ENCODE results near the gene RNF220.
"Not testable (repeated sequence)": the region's sequence is repeated elsewhere in the genome, so short reads cannot be mapped to it uniquely, and the experiment has no call there.

The RNF220 gene

DNA sequence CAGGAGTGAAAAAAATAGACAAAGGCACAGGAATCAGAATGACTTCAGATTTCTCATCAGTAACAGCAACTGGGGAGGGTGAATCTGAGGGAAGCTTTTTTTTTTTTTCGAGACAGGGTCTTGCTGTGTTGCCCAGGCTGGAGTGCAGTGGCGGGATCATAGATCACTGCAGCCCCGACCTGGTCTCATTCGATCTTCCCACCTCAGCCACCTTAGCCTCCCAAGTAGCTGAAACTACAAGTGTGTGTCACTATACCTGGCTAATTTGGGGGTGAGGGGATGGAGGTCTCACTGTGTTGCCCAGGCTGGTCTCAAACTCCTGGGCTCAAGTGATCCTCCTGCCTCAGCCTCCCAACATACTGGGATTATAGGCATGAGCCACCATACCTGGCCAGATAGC is 280.2 kb downstream of the RNF220 start:
- TF ChIP-seq POLR2AphosphoS5 (IDR thresholded peaks at IDR 0.05; ENCODE audit: low read depth, low read length), result no peak
- no peak for TF ChIP-seq TAF1 (IDR thresholded peaks at IDR 0.05; ENCODE audit: borderline replicate concordance, low read depth, low read length)
- TF ChIP-seq POLR2A (IDR thresholded peaks at IDR 0.05; ENCODE audit: low read depth, low read length), result no peak
- no peak for DNase-seq (ENCODE audit: insufficient read length)
- no peak for FAIRE-seq

DNA sequence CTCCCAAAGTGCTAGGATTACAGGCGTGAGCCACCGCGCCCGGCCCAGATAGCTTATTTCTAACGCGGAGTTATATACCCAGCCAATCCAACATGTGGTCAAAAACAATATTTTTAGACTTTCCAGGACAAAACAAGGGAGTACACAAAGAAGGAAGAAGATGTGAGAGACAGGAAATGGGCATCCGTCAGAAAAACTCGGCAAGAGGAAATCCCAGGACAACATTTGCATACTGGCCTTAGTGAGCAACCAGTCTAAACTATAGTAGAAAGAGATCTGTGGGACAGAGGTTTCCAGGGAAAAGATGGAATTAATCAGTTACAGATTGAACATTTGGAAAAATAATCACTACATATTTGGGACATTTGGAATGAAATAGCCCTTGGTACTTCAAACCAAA is 280.8 kb downstream of the RNF220 start:
- no peak for DNase-seq (ENCODE audit: insufficient read length)

DNA sequence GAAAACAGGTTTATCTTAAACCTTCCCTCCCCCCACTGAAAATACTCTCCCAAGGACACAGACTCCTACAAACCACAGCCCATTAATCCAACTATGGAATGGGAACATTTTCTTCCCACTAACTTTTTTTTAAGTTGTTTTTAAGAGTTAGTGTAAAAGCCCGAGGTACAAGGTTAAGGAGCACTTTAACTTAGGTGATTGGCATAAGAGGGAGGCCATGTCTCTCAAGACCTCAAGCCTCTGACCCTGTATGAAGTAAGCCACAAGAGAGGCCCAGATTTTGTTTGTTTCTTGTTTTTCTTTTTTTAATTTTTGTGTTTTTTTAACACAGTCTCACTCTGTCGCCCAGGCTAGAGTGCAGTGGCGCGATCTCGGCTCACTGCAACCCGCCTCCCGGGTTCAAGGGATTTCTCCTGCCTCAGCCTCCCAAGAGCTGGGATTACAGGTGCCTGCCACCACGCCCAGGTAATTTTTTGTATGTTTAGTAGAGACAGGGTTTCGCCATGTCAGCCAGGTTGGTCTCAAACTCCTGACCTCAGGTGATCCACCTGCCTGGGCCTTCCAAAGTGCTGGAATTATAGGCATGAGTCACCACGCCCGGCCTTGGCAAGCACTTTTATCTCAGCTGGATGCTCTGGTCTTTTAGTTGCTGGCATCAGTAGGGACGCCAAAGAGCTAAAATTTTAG is 283.8 kb downstream of the RNF220 start:
- DNase-seq (ENCODE audit: insufficient read length), result no peak
- no peak for TF ChIP-seq POLR2A (IDR thresholded peaks at IDR 0.05; ENCODE audit: low read depth, low read length)
- no peak for TF ChIP-seq TAF1 (IDR thresholded peaks at IDR 0.05; ENCODE audit: borderline replicate concordance, low read depth, low read length)
- no peak for TF ChIP-seq POLR2AphosphoS5 (IDR thresholded peaks at IDR 0.05; ENCODE audit: low read depth, low read length)
- FAIRE-seq, result no peak

More for the DNA sequence above, 280.8 kb downstream of the RNF220 start:
- no peak for FAIRE-seq
- TF ChIP-seq POLR2AphosphoS5 (IDR thresholded peaks at IDR 0.05; ENCODE audit: low read depth, low read length) (no peak), TAF1 (IDR thresholded peaks at IDR 0.05; ENCODE audit: borderline replicate concordance, low read depth, low read length) (no peak), POLR2A (IDR thresholded peaks at IDR 0.05; ENCODE audit: low read depth, low read length) (no peak)

DNA sequence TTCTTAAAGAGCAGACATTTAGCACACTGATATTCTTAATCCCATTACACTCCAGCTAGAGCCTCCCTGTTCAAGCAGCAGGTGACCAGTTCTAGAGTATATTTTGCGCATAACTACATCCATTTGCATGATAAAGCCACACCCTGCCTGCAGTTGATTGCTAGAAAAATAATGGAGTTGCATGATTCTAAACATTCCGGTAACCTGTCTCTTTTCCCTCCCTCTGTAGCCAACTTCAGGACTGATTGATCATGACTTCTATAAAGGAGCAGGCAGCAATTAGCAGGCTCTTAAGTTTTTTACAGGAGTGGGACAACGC is 284.4 kb downstream of the RNF220 start:
- no peak for FAIRE-seq
- TF ChIP-seq POLR2AphosphoS5 (IDR thresholded peaks at IDR 0.05; ENCODE audit: low read depth, low read length) (no peak), TAF1 (IDR thresholded peaks at IDR 0.05; ENCODE audit: borderline replicate concordance, low read depth, low read length) (no peak), POLR2A (IDR thresholded peaks at IDR 0.05; ENCODE audit: low read depth, low read length) (no peak)
- DNase-seq (ENCODE audit: insufficient read length), result no peak

DNA sequence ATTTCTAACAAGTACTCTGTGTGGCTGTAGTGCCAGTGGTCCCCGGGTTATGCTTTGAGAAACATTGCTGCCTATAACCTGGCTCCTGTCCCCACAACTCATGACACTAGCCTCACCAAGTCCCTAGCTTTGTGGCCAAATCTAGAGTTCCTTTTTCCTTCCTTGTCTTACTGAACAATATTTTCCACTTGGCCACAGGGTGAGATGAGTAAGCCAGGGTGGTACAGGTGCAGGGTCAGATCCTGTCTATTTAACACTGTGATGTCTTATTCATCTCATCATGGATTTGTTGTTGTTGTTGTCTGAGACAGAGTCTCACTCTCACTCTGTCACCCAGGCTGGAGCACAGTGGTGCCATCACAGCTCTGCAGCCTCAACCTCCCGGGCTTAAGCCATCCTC is 288.1 kb downstream of the RNF220 start:
- DNase-seq (ENCODE audit: insufficient read length) (no peak), FAIRE-seq (peak; percentile 66)
- TF ChIP-seq TAF1 (IDR thresholded peaks at IDR 0.05; ENCODE audit: borderline replicate concordance, low read depth, low read length) (no peak), POLR2AphosphoS5 (IDR thresholded peaks at IDR 0.05; ENCODE audit: low read depth, low read length) (no peak), POLR2A (IDR thresholded peaks at IDR 0.05; ENCODE audit: low read depth, low read length) (no peak)

DNA sequence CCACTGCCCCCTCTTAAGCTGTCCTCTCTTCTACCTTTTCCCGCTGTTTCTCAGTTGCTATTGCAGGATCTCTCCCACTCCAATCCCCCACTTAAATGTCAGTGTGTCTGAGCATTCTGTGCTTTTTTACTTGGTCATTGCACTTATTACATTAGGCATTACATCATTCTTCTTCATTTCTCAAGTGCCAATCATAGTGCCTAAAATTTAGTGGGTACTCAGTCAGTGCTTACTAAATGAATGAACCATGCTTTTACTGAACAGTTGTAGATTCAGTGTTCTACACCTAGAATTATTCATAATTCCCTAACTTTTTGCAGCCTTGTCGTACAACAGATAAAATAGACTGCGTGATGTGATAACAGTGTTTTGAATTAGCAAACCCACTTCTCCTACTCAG is 288.8 kb downstream of the RNF220 start:
- no peak for DNase-seq (ENCODE audit: insufficient read length)
- FAIRE-seq, result no peak
- no peak for TF ChIP-seq POLR2A (IDR thresholded peaks at IDR 0.05; ENCODE audit: low read depth, low read length)
- no peak for TF ChIP-seq TAF1 (IDR thresholded peaks at IDR 0.05; ENCODE audit: borderline replicate concordance, low read depth, low read length)

DNA sequence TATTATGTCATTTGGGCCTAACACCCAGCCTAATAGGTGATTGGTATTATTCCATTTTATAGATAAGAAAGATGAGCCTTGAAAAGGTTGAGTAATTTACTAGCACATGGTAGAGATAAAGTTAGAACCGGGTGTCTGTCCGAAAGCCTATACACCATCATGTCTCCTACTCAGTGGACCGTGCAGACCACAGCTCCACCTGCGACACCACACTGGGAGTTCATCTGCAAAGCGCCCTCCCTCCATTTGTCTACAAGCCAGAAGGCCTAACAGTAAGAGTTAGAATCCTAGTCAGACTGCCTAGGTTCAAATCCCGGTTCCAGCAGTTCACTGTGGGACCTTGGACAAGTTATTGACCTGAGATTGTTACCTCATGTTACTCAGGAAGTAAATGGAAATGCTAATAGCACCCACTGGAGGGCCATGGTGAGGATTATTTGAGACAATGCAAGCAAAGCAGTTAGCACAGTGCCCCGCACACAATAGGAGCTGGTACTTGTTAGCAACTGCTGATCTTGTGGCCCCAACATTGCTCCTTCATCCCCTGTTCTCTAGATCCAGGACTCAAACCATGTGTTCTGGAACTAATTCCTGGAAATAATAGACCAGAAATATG is 289.9 kb downstream of the RNF220 start:
- DNase-seq (ENCODE audit: insufficient read length) (no peak), FAIRE-seq (peak; percentile 98)
- no peak for TF ChIP-seq POLR2A (IDR thresholded peaks at IDR 0.05; ENCODE audit: low read depth, low read length)
- no peak for TF ChIP-seq POLR2AphosphoS5 (IDR thresholded peaks at IDR 0.05; ENCODE audit: low read depth, low read length)
- TF ChIP-seq TAF1 (IDR thresholded peaks at IDR 0.05; ENCODE audit: borderline replicate concordance, low read depth, low read length), result no peak

DNA sequence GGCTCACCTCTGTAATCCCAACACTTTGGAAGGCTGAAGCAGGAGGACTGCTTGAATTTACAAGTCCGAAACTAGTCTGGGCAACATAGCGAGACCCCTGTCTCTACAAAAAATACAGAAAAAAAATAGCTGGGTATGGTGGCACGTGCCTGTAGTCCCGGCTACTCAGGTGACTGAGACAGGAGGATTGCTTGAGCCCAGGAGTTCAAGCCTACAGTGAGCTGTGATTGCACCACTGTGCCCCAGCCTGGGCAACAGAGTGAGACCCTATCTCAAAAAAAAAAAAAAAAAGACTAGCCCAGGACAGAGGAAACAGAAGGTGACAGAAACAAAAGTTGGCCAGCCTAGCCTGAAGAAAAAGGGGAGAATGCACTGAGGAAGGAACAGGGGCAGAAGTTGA is 290.6 kb downstream of the RNF220 start:
- no peak for FAIRE-seq
- no peak for DNase-seq (ENCODE audit: insufficient read length)
- TF ChIP-seq POLR2A (IDR thresholded peaks at IDR 0.05; ENCODE audit: low read depth, low read length) (no peak), POLR2AphosphoS5 (IDR thresholded peaks at IDR 0.05; ENCODE audit: low read depth, low read length) (no peak), TAF1 (IDR thresholded peaks at IDR 0.05; ENCODE audit: borderline replicate concordance, low read depth, low read length) (no peak)

DNA sequence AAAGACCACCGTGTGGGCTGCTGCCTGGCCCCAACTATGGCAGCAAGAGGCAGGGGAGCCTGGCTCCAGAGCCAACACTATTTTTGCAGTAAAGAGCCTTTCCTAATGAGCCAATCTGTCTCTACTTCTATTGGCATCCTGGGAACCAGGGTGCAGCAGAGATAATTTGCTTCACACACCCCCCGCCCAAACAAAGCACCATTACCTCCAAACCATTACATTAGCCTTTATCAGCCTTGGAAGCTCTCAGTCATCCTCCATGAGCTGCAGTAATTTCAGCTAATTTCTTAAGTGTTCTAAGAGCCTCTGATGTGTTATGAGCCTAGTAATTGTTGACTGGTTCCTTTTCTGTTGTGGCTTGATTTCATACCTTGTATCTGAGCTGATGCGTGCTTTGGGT is 291.0 kb downstream of the RNF220 start:
- no peak for DNase-seq (ENCODE audit: insufficient read length)
- no peak for TF ChIP-seq POLR2AphosphoS5 (IDR thresholded peaks at IDR 0.05; ENCODE audit: low read depth, low read length)
- TF ChIP-seq POLR2A (IDR thresholded peaks at IDR 0.05; ENCODE audit: low read depth, low read length), result no peak
- TF ChIP-seq TAF1 (IDR thresholded peaks at IDR 0.05; ENCODE audit: borderline replicate concordance, low read depth, low read length), result no peak
- no peak for FAIRE-seq

DNA sequence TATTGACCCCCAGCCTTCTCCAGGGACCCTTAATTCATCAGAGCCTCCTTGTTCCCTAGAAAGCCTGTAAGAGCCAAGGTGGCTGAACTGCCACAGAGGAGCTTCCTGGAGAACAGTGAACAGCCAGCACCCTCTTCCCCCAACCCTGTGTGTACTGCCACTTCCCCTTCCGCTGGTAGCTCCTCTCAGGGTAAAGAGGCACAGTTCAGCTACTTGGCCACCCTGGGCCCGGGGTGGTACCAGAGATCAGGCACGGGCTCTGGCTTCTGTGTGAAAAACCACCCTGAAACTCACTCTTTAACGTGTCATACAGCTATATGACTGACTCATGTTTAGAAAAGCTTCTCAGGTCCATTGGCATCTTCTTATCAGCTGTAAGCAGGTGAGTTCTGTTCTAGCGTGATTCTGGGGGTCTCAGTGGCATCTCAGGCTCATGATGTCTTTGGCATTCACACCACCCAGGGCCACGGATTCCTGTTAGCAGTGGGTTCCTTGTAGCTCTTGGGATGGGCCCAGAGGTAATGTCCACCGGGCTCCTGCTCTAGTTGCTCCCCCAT is 291.8 kb downstream of the RNF220 start:
- TF ChIP-seq TAF1 (IDR thresholded peaks at IDR 0.05; ENCODE audit: borderline replicate concordance, low read depth, low read length) (no peak), POLR2A (IDR thresholded peaks at IDR 0.05; ENCODE audit: low read depth, low read length) (0 out of 2 replicates have a peak, but pooled peaks have one; percentile 21), POLR2AphosphoS5 (IDR thresholded peaks at IDR 0.05; ENCODE audit: low read depth, low read length) (no peak)
- DNase-seq (ENCODE audit: insufficient read length), result no peak

DNA sequence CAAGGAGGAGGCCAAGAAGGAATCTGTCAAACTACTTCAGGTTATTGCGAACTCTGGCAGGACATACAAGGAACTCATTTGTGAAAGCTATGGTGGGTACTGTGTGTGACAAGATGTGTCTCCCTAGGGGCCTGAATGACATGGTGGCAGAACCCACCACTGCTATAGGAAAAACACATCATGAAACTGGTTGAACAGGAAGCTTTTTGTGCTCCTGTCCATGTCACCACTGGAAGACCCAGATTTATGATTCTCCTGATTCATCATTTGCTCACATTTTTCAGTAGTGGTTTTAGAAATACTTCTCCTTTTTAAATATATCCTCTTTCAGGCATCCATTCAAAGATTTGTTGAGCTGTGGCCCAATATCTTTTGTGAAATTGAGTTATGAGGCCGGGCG is 293.1 kb downstream of the RNF220 start:
- peak; percentile 53 for FAIRE-seq
- no peak for TF ChIP-seq TAF1 (IDR thresholded peaks at IDR 0.05; ENCODE audit: borderline replicate concordance, low read depth, low read length)
- no peak for DNase-seq (ENCODE audit: insufficient read length)

More for the DNA sequence above, 291.8 kb downstream of the RNF220 start:
- FAIRE-seq, result no peak

DNA sequence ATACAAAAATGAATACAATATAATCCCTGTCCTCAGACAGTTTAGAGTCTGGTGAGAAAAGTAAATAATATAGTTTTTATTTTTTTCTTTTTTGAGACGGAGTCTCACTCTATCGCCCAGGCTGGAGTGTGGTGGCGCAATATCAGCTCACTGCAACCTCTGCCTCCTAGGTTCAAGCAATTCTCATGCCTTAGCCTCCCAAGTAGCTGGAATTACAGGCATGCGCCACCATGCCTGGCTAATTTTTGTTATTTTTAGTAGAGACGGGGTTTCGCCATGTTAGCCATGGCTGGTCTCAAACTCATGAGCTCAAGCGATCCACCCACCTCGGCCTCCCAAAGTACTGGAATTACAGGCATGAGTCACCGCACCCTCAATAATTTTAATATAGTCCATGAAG is 294.3 kb downstream of the RNF220 start:
- not testable (repeated sequence) for DNase-seq (ENCODE audit: insufficient read length); FAIRE-seq

Measured in GM12892 (cell line).